ENCODE measurements around the gene ENOX2.
"Not testable (repeated sequence)": the region's sequence is repeated elsewhere in the genome, so short reads cannot be mapped to it uniquely, and the experiment has no call there.

ENOX2 gene, protein sequence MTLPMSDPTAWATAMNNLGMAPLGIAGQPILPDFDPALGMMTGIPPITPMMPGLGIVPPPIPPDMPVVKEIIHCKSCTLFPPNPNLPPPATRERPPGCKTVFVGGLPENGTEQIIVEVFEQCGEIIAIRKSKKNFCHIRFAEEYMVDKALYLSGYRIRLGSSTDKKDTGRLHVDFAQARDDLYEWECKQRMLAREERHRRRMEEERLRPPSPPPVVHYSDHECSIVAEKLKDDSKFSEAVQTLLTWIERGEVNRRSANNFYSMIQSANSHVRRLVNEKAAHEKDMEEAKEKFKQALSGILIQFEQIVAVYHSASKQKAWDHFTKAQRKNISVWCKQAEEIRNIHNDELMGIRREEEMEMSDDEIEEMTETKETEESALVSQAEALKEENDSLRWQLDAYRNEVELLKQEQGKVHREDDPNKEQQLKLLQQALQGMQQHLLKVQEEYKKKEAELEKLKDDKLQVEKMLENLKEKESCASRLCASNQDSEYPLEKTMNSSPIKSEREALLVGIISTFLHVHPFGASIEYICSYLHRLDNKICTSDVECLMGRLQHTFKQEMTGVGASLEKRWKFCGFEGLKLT

DNA sequence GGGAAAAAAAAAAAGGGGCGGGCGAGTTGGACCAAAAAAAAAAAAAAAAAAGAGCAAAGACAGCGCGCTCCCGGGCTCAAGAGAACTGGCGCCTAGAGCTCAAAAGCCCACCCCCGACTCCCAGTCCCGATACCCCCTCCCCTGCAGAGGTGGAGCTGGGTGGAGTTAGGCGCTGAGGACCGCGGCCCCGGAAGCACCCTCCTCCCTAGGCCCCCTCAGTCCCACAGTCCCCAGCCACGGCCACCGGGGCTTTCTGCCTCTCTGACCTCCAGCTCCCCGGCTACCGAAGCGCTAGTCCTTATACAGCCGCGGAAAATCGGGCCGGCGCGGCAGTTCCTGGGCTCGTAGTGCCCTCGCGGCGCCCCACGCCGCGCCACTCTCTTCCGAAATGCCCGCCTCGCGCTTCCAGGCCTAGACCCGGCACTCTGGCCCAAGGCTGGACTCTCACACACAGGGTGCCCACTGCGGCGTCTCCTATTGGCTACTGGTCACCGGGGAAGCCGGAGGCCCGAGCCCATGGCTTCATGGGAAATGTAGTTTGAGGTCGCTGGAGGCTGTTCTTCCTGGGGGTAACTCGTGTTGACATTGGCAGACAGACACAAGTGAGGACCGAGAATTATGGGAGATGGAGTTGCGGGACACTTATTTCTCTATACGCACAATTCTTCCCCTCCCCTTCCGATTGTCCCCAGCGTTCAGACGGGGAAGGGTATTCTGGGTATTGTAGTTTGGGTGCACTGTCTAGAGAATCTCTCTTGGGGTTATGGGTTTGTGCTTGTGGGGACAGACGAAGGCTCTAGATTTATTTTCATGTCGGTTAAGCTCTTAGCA lies at the start of gene ENOX2:
TSS of gene ENOX2 (minus strand) at position 427 of the 831 bp plus-strand sequence. CDS start 199,993 bp downstream, outside the sequence.
- DNase-seq (ENCODE audit: low read depth) = peak; percentile 66

DNA sequence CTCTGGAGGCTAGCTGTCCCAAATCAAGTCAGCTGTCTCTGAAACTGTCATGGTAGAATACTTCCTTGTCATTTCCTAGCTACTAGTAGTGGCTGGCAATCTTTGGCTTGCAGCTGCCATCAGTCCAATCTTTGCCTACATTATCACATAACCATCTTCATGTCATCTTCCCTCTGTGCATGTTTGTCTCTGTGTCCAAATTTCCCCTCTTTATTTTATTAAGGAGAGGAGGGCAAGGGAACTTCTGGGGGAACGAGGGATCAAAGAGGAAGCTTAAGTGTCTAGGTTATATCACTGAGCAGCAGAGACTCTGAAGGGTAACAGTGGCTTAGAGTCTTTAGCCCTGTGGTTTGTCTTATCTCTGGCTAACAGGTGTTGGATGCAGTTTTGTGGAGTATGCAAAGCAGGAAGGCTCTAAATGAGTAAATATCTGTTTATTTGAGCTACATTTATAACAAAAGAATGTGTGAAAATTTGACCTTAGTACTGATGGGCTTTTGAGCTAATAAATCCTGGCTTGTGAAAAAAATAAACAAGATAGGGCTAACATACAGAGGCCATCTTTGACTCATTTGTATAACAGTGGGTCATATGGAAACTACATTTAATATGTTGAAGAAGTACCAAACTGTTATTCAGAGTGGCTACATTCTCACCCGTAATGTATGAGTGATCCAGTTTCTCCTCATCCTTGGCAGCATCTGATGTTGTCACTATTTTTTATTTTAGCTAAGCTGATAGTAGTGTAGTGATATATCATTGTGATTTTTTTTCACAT lies 49.4 kb upstream of the ENOX2 start:
- no peak for DNase-seq (ENCODE audit: low read depth)

DNA sequence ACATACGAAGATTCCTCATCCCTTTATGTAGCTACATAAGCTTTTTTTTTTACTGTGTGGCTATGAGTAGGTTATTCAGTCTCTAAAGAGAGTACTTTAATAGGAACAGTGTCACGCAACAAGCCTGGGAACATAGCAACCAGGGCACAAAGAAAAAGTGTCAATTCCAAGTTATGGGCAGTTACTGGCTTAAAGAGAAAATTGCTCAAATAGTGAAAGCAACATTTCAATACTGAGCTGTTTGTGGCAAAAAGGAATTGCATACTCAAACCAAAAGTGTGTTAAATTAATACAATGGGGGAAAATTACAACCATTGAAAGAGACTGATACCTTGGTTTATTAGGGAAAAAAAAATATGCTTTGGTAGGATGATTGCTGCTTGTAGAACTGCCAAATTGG lies 41.2 kb upstream of the ENOX2 start:
- no peak for DNase-seq (ENCODE audit: low read depth)

DNA sequence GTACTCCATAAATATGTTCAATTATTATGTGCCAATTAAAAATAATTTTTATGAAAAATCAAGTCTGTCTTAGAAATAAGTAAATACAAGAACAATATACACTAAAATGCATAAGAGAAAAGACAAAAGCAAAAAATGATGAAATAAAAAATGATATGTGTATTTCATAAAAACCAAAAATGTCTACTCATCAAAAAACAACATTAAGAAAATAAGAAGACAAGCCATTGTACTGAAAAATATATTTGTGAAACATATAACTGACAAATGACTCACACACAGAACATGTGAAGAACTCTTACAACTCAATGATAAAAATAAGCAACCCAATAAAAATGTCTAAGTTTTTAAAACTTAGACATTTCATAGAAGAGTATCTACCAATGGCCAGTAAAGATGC lies 34.1 kb upstream of the ENOX2 start:
- DNase-seq (ENCODE audit: low read depth) = no peak

DNA sequence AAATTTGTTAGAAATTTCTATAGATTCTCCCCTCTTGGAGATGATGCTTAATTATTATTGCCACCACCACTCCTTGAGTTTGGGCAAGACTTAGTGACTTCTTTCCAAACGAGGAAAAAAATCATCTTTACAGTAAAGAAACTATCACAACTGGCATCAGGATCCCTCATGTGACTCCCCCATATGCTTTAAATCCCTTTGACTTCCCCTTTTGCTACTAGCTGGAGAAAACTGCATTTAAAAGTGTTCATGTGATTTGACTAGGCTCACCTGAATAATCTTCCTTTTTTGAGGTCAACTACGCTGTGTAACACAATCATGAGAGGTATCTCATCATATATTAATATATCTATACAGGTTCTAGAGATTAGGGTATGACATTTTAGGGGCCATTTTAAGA lies 30.3 kb upstream of the ENOX2 start:
- DNase-seq (ENCODE audit: low read depth) = no peak

DNA sequence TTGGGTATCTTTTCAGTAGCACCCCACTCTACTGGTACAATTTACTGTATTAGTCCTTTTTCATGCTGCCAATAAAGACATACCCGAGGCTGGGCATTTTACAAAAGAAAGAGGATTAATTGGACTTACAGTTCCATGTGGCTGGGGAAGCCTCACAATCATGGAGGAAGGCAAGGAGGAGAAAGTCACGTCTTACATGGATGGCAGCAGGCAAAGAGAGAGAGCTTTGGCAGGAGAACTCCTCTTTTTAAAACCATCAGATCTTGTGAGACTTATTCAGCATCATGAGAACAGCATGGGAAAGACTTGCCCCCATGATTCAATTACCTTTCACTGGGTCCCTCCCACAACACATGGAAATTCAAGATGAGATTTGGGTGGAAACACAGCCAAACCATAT lies 17.4 kb upstream of the ENOX2 start:
- DNase-seq (ENCODE audit: low read depth) = not testable (repeated sequence)

DNA sequence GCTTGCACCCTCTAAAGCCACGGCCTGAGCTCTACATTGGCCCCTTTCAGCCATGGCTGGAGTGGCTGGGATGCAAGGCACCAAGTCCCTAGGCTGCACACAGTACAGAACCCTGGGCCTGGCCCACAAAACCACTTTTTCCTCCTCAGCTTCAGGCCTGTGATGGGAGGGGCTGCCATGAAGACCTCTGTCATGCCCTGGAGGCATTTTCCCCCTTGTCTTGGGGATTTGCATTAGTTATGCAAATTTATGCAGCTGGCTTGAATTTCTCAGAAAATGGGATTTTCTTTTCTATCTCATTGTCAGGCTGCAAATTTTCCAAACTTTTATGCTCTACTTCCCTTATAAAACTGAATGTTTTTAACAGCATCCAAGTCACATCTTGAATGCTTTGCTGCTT lies 16.7 kb upstream of the ENOX2 start:
- not testable (repeated sequence) for DNase-seq (ENCODE audit: low read depth)

DNA sequence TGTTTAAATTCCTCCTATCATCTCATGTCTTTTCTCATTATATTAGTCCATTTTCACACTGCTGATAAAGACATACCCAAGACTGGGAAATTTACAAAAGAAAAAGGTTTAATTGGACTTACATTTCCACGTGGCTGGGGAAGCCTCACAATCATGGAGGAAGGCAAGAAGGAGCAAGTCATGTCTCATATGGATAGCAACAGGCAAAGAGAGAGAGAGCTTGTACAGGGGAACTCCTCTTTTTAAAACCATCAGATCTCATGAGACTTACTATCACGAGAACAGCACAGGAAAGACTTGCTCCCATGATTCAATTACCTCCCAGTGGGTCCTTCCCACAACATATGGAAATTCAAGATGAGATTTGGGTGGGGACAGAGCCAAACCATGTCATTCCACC lies 15.5 kb upstream of the ENOX2 start:
- DNase-seq (ENCODE audit: low read depth) = not testable (repeated sequence)

DNA sequence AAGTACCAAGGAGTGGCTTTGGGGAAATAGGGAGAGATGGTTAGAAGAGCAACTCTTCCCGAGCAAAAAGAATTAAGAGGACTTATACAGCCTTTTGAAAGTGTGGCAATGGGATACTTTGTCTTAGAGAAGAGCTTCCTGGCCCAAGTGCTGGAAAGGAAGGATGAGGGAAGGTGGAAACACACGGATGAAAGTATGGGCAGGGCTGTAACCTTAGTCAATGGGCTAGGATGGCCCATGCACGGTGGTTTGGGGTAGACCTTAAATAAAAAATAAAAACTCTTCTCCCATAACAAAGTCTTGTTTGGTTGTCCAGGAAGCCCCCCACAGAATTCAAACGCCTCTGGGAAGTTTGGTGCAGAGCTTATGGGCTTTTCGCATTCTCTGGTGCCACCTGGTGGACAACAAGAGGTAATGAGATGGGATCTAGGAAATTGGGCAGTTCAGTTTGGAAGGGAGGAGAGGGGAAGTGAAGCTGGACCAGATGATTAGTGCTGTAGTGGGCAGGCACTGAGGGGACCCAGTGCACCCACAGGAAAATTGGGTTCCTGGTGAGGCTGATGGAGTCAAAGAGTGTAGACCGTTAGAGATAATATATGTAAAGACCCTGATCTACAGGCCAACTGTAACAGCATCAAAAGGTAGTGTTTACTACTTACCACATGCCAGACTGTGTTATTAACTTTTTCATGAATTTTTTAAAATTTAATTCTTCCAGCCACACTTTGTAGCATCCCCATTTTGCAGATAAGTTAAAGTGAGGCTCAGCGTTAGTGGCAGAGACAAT lies 13.8 kb upstream of the ENOX2 start:
- DNase-seq (ENCODE audit: low read depth) = no peak

DNA sequence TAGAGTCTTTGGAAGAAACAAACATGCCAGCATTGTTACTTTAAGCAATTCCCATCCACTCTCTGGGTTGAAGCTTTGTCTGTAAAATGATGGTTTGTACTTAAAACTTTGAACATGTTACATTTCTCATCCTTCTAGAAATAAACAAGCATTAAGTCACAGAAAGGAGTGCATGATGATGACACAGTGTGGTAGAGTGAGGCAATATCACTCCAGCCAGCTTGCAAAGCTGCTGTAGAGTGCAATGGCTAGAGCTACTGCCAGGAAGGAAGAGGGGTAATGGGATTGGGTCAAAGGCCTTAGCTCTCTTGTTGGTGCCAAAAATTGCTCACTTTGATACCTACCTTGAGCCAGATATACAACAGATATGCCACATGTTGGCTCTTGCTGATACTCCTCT lies 12.3 kb upstream of the ENOX2 start:
- DNase-seq (ENCODE audit: low read depth) = no peak

DNA sequence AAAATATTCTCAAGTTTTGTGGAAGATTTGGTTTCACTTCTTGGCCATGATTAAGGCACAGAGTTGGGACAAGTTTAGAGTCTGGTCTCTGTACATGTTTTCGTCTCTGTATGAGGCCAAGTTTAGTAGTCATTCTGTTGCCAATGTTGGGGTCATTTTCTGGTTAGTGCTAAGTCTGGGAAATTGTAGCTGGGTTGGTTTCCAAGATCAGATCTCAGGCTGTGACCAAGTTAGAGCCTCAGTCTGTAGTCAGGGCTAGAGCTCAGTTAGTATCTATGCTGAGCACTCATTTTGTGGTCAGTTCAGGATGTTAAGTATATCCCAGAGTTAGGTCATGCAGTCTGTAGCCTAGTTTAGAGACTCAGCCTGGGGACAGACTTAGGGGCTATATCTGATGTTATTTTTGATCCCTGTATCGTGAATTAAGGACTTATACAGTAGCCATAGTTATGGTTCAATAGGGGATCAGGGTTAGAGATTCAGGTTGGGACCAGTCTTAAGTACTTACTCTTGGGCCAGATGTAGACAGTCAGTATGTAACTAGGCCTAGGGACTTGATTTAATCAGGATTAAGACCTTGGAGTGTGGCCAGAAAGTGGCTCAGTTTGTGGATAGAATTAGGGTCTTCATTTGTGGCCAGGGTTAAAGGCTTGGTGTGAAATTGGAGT lies 6.6 kb upstream of the ENOX2 start:
- no peak for DNase-seq (ENCODE audit: low read depth)

DNA sequence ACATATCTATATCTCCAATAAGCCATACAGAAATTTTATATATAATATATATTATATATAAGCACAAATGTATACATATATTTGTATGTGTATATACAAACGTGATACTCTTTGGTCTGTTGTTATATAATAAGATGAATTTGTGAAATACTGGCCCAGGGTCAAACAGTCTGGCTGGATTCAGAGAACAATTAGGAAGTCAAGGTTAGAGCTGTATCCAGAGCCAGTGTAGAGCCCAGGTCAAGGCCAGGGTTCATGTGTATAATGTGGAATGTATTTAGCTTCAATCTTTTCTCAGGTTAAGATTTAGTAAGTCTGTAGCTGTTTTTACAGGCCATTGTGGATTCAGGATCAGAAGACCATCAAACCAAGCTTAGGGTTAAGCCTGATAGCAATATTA lies 3.8 kb upstream of the ENOX2 start:
- no peak for DNase-seq (ENCODE audit: low read depth)

DNA sequence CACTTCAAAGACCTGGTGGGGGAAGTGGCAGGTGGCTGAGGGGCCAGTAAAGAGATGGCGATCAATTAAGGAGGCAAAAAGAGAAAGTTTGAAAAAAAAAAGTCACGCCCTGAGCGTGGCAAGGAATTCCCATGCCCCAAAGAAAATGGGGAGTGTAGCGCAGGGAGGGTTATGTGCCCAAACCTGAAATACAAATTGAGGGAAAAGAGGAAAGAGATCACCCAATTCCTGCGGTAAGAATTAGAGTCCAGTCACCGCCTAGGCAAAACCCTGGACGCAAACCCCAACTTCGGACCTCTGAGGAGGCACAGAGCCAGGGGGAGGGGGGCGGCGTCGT lies 595 bp downstream of the ENOX2 start:
- no peak for DNase-seq (ENCODE audit: low read depth)

DNA sequence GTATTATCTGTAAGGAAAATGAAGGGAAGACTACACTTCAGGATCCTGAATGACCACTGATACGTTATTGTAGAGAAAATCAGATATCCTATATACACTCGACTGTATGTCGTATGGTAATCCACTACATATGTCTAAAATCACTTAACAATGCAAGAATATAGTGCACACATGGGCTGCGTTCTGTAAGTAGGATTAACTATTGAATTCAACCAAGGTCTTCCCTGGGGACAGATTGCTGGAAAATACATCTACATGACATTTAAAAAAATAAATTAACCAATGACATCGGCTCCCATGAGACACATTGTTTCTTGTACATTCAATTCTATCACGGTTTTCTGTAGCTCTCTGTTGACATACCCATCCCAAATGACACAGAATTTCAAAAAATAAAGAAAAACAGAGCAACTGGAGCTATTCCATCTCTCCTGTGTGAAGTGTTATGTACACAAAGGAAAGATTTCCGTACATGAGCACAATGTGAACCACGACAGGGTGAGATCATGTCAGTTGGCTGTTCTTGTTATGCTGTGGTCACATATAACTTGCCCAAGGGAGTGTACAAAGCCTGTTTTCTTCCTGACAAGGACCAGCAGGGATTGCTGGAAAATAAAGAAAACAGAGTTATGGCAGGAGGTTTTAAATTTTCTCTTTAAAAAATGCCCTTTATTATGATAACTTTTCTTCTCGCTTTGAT lies 6.1 kb downstream of the ENOX2 start:
- DNase-seq (ENCODE audit: low read depth) = no peak

DNA sequence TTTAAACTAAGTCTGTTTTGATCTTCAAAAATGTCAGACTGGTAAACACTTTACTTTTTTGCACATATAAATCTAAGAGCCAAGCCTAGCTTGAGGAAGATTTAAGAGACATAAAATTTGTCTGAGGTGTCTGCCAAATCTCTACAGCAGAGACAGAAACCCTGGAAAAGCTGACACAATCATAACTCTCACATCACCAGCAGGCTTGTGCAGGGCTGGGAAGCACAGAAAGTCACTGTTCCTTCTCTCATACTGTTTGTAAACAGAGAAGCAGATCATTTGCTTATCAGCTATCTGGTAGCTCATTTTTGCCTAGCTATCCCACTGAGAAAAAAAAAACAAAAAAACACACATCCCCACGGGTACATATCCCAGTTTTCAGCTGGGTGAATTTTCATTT lies 7.0 kb downstream of the ENOX2 start:
- no peak for DNase-seq (ENCODE audit: low read depth)

DNA sequence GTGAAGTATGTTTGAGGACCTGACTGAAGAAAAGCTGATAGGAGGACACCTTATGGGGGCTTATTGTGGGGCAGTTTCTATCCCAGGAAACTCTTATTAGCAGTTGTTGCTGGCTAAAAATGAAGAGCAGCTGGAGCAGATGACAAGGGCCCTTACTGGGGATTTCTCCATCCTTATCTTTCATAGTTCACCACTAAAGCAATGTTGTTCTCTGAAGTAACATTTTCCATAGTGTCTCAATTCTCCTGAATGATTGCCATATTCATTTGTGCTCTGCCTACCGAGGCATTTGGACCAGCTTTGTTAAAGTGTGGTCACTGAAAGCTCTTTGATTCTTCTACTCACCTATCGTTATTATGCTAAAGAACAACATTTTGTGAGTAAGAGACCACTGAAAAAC lies 7.7 kb downstream of the ENOX2 start:
- no peak for DNase-seq (ENCODE audit: low read depth)

DNA sequence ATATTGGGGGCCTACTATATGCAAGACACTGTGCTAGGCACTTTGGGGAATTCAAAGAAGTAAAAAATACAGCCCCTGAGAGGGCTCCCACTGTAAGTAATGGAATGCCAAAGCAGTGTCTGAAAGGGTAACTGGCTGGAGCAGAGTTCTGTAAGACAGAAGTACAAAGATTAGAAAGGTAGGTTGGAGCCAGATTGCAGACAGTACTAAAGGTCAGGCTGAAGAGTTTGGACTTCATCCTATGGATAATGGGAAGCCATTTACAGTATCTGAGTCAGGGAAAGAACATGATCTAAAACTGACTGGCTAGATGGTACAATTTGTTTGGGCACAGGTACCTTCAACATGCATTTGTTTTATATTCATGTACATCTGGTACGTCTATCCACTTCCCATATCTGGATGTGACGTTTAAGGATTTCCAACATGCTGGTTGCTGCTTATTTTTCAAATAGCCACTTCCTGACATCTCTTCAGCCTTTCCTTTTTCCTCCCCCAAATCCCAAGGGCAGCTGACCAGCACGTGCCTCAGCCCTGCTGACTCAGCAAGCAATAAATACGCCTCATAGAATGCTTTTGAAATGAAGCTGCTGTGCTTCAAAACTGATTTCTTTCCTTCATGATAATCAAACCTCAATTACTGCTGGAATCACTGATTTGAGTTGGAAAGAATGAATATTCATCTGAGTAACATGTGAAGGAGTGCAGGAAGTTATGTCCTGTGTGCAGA lies 9.5 kb downstream of the ENOX2 start:
- DNase-seq (ENCODE audit: low read depth) = no peak

DNA sequence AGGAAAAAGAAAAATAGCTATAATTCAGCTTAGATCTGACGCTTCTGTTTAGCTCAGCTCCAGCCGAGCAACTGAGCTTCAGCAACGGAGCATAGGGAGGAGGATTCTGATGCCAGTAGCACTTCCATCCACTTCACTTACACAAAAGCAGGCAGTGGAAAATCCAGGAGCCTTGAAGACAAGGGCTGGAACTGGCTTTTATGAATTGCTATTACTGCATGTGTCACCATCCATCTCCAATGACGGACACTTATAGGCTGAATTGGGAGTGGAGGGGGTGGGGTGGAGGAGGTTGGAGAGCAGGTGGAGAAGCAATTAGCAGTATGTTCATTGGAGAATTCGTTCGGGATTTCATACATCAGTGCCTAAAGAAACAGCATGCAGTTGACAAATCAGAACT lies 15.6 kb downstream of the ENOX2 start:
- DNase-seq (ENCODE audit: low read depth) = no peak

DNA sequence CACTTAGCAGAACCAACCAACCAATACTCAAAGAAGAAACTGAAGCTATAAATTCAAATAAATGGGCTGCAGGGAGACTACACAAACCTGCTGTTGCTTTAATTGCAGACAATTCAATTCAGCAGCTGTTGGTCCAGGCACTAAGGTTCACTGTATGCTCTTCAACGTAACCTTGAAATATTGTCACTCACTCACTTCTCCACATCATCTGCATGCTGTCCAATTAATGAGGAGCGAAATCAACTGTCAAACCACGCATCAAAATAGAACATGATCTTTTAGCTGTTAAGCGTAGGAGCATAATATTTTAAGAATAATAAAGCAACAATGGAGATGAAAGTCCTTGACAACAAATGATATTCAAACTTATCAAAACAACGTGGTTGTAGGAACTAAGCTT lies 17.0 kb downstream of the ENOX2 start:
- no peak for DNase-seq (ENCODE audit: low read depth)

DNA sequence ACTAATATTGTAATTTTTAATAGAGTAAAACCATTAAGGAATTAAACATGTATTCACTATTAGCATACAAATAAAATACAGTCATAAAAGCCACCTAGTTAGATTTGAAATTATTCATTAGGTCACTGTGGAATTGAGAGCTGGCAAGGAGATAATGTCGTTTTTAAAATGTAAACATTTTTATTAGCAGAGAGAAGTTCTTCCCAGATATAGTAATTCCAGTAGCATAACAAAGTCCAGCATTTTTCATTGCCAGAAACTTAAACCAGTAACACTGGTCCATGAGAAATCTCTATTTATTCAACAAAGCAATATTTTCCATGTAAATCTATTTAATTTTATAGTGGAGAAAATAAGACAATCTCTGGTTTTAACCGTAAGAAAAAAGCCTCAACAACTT lies 17.5 kb downstream of the ENOX2 start:
- no peak for DNase-seq (ENCODE audit: low read depth)

All from activated T-helper 9 cell treated with anti-CD3 and anti-CD28 coated beads, Interleukin-2, amount 50 U/mL, for 16 hours (primary cell).